GM21529 (cell line): ENCODE results near the gene CASKIN2.
"Not testable (repeated sequence)": the region's sequence is repeated elsewhere in the genome, so short reads cannot be mapped to it uniquely, and the experiment has no call there.

Source experiments
- ATAC-seq: cut with Tn5 transposase; IDR thresholded peaks from one replicate; pipeline ENCODE4 v1.9.1; 2021; ENCODE audit not compliant: unreplicated experiment

CASKIN2 gene

DNA sequence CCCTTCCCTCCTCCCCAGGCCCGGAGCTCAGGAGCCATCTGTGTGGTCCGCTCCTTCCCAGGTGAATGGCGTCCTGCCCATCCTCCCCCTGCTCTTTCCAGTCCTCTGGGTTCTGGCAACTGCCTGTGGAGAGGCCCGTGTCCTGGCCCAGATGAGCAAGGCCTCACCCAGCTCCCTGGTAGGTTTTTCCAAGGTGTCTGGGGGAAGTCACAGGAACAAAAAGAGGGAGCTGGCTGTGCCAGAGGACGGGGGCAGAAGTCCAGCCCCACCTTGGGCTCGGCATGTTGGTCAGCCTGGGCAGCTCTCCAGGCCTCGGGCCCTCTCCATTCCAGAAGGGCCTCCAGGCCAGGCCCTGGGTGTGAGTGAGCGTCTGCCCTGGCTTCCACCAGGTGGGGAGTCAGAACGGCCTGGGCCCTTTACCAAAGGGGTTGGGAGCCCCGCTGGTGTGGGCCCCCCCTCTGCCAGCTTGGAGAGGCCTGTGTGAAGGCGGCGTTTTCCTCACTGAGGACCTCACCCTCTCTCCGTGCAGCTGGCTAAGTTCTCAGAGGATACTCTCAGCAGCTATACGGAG, 25.1 kb downstream of the CASKIN2 start:
- no peak for ATAC-seq

GRCh38 chr17:75489511-75489955, 25.8 kb downstream of the CASKIN2 start:
- no peak for ATAC-seq

GRCh38 chr17:75488693-75489510, 26.4 kb downstream of the CASKIN2 start:
- ATAC-seq = no peak

DNA sequence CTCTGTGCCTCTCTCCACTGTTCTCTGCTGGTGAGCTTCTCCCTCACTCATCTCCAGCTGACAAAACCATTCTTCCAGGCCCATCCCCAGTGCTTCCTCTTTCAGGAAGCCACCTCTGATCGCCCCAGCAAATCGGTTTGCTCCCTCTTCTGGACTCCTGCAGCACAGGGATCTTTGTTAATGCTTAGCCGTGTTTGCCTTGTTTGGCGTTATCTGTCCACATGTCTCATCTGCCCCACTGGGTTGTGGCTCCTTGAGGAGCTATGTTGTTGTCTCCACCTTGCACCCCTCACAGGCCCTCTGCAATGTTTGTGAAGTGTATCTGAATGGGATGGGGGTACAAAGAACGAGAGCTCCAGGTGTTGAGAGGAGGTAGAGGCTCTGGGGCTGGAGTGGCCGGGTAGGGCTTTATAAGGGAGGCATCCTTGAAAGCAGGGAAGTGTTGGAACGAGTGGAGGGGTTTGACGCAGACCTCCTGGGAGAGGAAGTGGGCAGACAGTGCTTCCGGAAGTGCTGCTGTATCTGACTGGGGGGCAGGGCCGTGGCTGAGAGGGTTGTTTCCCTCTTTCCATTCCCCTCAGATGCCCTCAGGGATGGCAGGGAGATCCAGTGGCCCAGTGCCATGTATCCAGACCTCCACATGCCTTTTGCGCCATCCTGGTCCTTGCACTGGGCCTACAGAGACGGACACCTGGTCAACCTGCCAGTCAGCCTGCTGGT, 27.8 kb downstream of the CASKIN2 start:
- no peak for ATAC-seq

GRCh38 chr17:75486951-75487350, 28.4 kb downstream of the CASKIN2 start:
- ATAC-seq = no peak

DNA sequence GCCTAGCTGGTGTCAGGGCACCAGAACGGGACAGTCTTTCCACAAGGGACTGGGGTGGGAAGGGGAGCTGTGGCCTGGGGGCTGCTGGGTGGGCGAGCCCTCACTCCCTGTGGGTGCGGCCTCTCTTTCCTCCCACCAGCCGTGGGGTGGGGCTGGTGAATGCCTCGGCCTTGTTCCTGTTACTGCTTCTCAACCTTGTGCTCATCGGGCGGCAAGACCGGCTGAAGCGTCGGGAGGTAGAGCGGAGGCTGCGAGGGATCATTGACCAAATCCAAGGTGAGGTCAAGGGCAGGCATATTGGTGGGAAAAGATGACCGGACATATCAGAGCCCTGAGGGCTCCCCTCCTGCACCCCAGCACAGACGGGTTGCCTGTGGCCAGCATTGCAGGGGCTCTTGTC, 29.2 kb downstream of the CASKIN2 start:
- ATAC-seq = no peak

DNA sequence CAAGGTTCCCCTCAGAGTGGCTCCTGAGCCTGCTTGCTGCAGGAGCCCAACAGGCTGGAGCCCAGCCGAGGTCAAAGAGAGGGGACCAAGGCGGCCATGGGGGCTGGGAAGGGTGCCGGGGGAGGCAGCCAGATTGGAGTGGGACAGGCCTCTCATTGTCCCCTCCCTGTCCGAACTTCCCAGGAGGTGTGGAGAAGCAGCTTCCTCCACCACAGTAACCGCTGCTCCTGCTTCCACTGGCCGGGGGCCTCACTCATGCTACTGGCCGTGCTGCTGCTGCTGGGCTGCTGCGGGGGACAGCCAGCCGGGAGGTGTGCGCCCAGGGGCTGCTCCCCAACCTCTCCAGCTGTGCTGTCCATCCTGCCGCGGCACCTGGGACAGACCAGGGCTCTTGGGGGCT, 29.6 kb downstream of the CASKIN2 start:
- ATAC-seq = no peak

DNA sequence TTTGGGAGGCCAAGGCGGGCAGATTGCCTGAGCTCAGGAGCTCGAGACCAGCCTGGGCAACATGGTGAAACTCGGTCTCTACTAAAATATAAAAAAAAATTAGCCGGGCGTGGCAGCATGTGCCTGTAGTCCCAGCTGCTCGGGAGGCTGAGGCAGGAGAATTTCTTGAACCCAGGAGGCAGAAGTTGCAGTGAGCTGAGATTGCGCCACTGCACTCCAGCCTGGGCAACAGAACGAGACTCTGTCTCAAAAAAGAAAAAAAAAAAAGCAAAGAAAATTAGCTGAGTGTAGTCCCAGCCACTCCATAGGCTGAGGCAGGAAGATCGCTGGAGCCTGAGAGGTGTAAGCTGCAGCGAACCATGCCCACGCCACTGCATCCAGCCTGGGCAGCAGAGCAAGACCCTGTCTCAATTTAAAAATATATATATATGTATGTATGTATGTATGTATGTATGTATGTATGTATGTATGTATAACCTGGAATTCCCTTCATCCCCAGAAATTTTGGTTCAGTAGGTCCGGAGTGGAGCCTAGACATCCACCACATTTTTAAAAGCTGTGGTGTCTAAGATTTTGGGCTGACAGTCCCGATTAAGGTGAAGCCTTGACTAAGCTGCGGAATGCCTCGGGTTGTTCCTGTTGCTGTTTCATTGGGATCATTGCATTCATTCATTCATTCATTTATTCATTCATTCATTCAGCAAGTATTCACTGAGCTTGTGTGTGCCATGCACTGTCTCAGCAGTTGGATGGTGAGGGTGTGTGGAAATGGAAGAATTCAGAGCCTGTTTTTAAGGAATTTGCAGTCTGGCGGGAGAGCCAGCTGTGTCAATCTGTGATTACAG, 33.0 kb downstream of the CASKIN2 start:
- ATAC-seq = no peak

DNA sequence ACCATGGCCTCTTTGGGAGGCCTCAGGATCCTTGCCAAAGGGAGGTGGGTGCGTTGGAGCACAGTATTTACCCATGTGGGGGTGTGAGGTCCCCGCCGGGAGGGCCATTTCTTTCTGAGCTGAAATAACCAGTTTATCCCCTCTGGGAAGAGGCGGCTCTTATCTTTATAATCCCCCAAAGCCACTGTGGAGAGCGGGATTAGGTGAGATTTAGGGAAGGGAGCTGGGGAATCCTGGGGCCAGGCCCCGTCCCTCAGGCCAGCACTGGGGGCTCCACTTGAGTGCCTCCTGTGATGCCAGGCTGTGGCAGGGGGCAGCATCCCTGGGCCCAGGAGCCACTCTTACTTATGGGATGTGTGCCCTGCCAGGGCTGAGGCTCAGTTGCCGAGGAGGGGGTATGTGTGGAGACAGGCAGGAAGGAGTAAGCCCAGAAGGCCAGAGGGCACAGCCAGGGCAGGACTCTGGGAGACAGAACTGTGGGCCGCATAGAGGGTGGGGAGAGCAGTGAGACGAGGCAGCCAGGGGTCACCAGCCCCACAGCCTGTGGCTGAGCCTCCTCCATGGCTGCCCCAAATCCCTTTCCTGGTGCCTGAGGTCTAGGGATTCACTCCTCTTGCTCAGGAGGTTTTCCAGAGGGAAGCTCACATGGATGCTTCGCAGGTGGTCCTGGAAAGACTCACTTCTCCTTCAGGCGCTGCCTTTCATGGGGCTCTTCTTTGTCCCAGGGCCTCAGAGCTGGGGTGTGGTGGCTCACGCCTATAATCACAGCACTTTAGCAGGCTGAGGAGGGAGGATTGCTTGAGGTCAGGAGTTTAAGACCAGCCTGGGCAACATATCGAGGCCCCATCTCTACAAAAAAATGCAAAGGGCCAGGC, 33.9 kb downstream of the CASKIN2 start:
- ATAC-seq = no peak

- no peak for ATAC-seq
Measured at GRCh38 chr17:75480281-75480680, 35.1 kb downstream of the CASKIN2 start.

- ATAC-seq = no peak
Measured at GRCh38 chr17:75478508-75478907, 36.8 kb downstream of the CASKIN2 start.

GRCh38 chr17:75477490-75477862, 37.9 kb downstream of the CASKIN2 start:
- ATAC-seq = not testable (repeated sequence)

- no peak for ATAC-seq
Measured at GRCh38 chr17:75476752-75477489, 38.4 kb downstream of the CASKIN2 start.

DNA sequence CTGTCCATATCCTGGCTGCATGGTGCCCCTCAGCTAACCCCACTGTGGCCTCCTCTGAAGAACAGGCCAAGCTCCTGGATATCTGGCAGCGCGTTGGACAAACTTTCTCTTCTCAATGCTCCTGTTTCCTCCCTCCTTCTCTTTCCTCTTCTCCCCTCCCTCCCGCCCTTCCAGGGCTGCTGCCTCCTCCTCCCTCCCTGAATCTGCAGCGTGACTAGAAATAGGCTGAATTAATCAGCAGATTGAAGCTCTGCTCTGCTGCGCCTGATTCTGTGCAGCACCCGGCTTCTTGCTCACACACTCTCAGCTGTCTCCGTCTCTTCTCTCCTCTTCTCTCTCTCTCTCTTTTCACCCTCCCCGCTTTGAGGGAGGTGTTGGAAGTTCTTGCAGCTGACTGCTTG, 39.1 kb downstream of the CASKIN2 start:
- no peak for ATAC-seq

- no peak for ATAC-seq
Measured at GRCh38 chr17:75475851-75476250, 39.5 kb downstream of the CASKIN2 start.

- ATAC-seq = no peak
Measured at GRCh38 chr17:75475144-75475835, 40.0 kb downstream of the CASKIN2 start.

- no peak for ATAC-seq
Measured at GRCh38 chr17:75474736-75475135, 40.6 kb downstream of the CASKIN2 start.

DNA sequence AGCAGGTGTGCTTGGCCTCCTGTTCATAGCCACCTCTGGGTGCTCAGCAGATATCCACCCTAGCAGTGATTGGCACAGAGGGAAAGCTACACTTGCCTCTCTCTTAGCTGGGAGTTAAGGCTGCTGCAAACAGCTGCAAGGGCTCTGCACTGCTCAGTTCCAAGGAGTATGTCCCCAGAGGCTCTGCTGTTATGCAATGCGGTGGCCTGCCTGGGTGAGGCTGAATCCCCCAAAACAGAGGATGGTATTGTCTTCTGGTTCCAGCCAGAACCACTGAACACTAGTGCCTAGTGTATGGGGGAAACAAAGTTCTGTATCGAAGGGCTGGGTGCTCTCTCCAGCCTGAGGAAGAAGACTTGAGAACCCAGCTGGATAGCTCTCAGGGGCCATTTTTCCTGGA, 42.1 kb downstream of the CASKIN2 start:
- ATAC-seq = no peak

DNA sequence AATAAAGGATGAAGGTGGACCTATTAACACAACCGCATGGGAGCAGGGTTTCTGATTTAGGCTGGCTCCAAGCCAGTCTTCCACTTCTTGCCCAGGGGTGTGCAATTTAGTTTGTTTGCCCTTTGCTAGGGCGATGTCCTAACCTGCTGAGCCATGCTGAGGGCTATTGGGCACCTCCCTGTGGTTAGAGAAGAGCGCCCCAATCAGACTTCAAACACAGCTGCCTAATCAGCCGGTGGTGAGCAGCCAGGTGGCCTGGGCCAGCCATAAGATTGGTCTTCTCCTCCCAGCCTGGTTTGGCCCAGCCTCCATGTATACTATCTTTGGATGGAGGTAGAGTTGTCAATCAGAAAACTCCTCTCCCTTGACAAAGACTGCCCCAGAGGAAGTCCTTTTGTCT, 43.2 kb downstream of the CASKIN2 start:
- no peak for ATAC-seq
